HepG2 (cell line): ENCODE measurements around the gene TMEM95. TPM values are rescaled to one million over a fixed set of nuclear protein-coding genes. Genes with fewer than 3 reads are reported as not detected.

Experiments used
- ATAC-seq: fragments of 200-7000 bp; cut with Tn5 transposase; 3 replicates; pipeline ENCODE4 v1.9.1; 2020; ENCODE audit warnings: mild to moderate bottlenecking, moderate library complexity
- BruUV-seq: library from RNA; stranded (reverse); fragments of 400-500 nt; replicated peaks from 2 replicates; lab custom pipeline; 2021; lab: Mats Ljungman, UMichigan
- CTCF ChIA-PET: fragments of 300-600 bp; formaldehyde crosslinking; extraction: SDS; loops from one replicate; lab custom pipeline; 2021; ENCODE audit warnings: low total read pairs, inconsistent platforms, low intra/inter-chr PET ratio; lab: Yijun Ruan, JAX
- POLR2A ChIA-PET: fragments of 350-600 bp; sonication (Branson Sonifier 250); formaldehyde crosslinking; loops from one replicate; lab custom pipeline; 2020; ENCODE audit warnings: antibody characterized with exemption, inconsistent platforms; lab: Yijun Ruan, JAX
- DNase-seq: peaks from one replicate; pipeline ENCODE4 v3.0.0-alpha.2; 2015; ENCODE audit warnings: low spot score
- FAIRE-seq: peaks from 3 replicates; lab custom pipeline; 2011; peaks lifted over from hg19 to GRCh38; lab: Jason Lieb, UNC
- H2AFZ ChIP-seq: one replicate; pipeline ENCODE4 v1.6.1; 2011; ENCODE audit warnings: low read length, inconsistent platforms
- H3K27ac ChIP-seq: fragments of 300-600 bp; 3 replicates; pipeline ENCODE4 v1.8.0; 2011; ENCODE audit warnings: mixed run types, mild to moderate bottlenecking, mixed read lengths, low read length, inconsistent platforms; ENCODE audit not compliant: insufficient read depth; ENCODE audit errors: extremely low read length
- H3K27me3 ChIP-seq, 2 experiments: fragments of 200-600 bp in 1 of 2; 2 replicates in 1 of 2; 3 replicates in 1 of 2; pipeline versions ENCODE4 v1.6.0 to v1.8.0; 2011; ENCODE audit warnings: low read length in 2 of 2, mild to moderate bottlenecking in 2 of 2, moderate library complexity in 2 of 2, inconsistent platforms in 1 of 2; ENCODE audit not compliant: insufficient read depth in 2 of 2, control insufficient read depth in 1 of 2
- H3K36me3 ChIP-seq, 2 experiments: fragments of 200-600 bp in 1 of 2; replicated peaks in 1 of 2; 2 replicates in 1 of 2; 3 replicates in 1 of 2; pipeline versions ENCODE4 v1.5.1 to v1.8.0; 2011; ENCODE audit warnings: low read length in 2 of 2, inconsistent platforms in 1 of 2; ENCODE audit not compliant: insufficient read depth in 2 of 2, control insufficient read depth in 1 of 2
- H3K4me1 ChIP-seq: 2 replicates; pipeline ENCODE4 v1.5.1; 2012; ENCODE audit warnings: low read length, inconsistent platforms; ENCODE audit not compliant: insufficient read depth
- H3K4me2 ChIP-seq: 2 replicates; pipeline ENCODE4 v1.6.0; 2011; ENCODE audit warnings: low read depth, low read length, inconsistent platforms
- H3K4me3 ChIP-seq, 3 experiments: fragments of 200-600 bp in 1 of 3; sonication (generic), shearing (Covaris generic) in 1 of 3; replicated peaks in 1 of 3; 2 replicates each; pipeline ENCODE4 v1.5.1; 2011 to 2016; ENCODE audit warnings: low read length in 3 of 3, inconsistent platforms in 2 of 3, low read depth in 2 of 3, mild to moderate bottlenecking in 2 of 3, control low read depth in 1 of 3, mixed read lengths in 1 of 3; ENCODE audit not compliant: insufficient read depth in 1 of 3
- H3K79me2 ChIP-seq: one replicate; pipeline ENCODE4 v1.6.1; 2011; ENCODE audit warnings: low read length, inconsistent platforms; ENCODE audit not compliant: insufficient read depth
- H3K9ac ChIP-seq: 2 replicates; pipeline ENCODE4 v1.6.0; 2011; ENCODE audit warnings: mild to moderate bottlenecking, low read depth, low read length, inconsistent platforms; ENCODE audit not compliant: insufficient read depth
- H3K9me3 ChIP-seq: 2 replicates; pipeline ENCODE4 v1.5.1; 2012; ENCODE audit warnings: mild to moderate bottlenecking, low read length
- H4K20me1 ChIP-seq: 2 replicates; pipeline ENCODE4 v1.6.0; 2011; ENCODE audit warnings: inconsistent platforms, mild to moderate bottlenecking, low read length, moderate library complexity; ENCODE audit not compliant: insufficient read depth
- CREBL2 ChIP-seq: sonication (generic); formaldehyde crosslinking; IDR thresholded peaks from 2 replicates; pipeline ENCODE4 v1.8.1; 2023; ENCODE audit warnings: missing genetic modification reagents, mild to moderate bottlenecking, borderline replicate concordance
- FOXO1 ChIP-seq: sonication (generic); formaldehyde crosslinking; IDR thresholded peaks from 2 replicates; pipeline ENCODE4 v1.4.0; 2020; ENCODE audit warnings: missing genetic modification reagents
- HMG20B ChIP-seq: conservative IDR thresholded peaks from 2 replicates; pipeline ENCODE4 v1.6.1; 2016; ENCODE audit warnings: missing genetic modification reagents, missing compliant biosample characterization
- HOXA5 ChIP-seq: sonication (generic); formaldehyde crosslinking; IDR thresholded peaks from 2 replicates; pipeline ENCODE4 v1.4.0; 2020; ENCODE audit warnings: missing genetic modification reagents
- IKZF1 ChIP-seq: fragments of 450-650 bp; IDR thresholded peaks from 2 replicates; pipeline ENCODE4 v1.7.1; 2016
- KLF11 ChIP-seq: IDR thresholded peaks from 2 replicates; pipeline ENCODE4 v1.6.1; 2016; ENCODE audit warnings: missing compliant biosample characterization
- MYNN ChIP-seq: sonication (generic); formaldehyde crosslinking; IDR thresholded peaks from 2 replicates; pipeline ENCODE4 v1.4.0; 2020; ENCODE audit warnings: mild to moderate bottlenecking, low read depth, missing genetic modification reagents
- POGZ ChIP-seq: sonication (generic); formaldehyde crosslinking; IDR thresholded peaks from 2 replicates; pipeline ENCODE4 v1.4.0; 2020; ENCODE audit warnings: mild to moderate bottlenecking, missing genetic modification reagents
- REPIN1 ChIP-seq: sonication (generic); formaldehyde crosslinking; IDR thresholded peaks from 2 replicates; pipeline ENCODE4 v1.8.0; 2022; ENCODE audit warnings: missing genetic modification reagents, low read depth, mild to moderate bottlenecking, borderline replicate concordance
- TEF ChIP-seq: sonication (generic); formaldehyde crosslinking; IDR thresholded peaks from 2 replicates; pipeline ENCODE4 v1.5.0; 2020; ENCODE audit warnings: missing genetic modification reagents
- ZFP41 ChIP-seq: sonication (generic); formaldehyde crosslinking; IDR thresholded peaks from 2 replicates; pipeline ENCODE4 v1.4.0; 2020; ENCODE audit warnings: mild to moderate bottlenecking, missing genetic modification reagents, borderline replicate concordance
- ZNF292 ChIP-seq: sonication (generic); formaldehyde crosslinking; IDR thresholded peaks from 2 replicates; pipeline ENCODE4 v1.8.1; 2022; ENCODE audit warnings: mild to moderate bottlenecking, low read depth, missing genetic modification reagents, borderline replicate concordance
- ZNF567 ChIP-seq: sonication (generic); formaldehyde crosslinking; IDR thresholded peaks from 2 replicates; pipeline ENCODE4 v1.8.1; 2023; ENCODE audit warnings: mild to moderate bottlenecking, missing genetic modification reagents, borderline replicate concordance
- ZNF572 ChIP-seq: sonication (generic); formaldehyde crosslinking; IDR thresholded peaks from 2 replicates; pipeline ENCODE4 v1.5.1; 2020; ENCODE audit warnings: mild to moderate bottlenecking, missing genetic modification reagents
- ZNF768 ChIP-seq: sonication (generic); formaldehyde crosslinking; IDR thresholded peaks from 2 replicates; pipeline ENCODE4 v1.4.0; 2020; ENCODE audit warnings: missing genetic modification reagents
- WGBS: methylation state at CpG from one replicate; pipeline ENCODE4 v1.1.6; 2017; ENCODE audit warnings: low lambda C conversion rate; 5-methylcytosine and 5-hydroxymethylcytosine counted together
- in situ Hi-C: cut with HindIII; loops from 2 replicates; pipeline ENCODE4 v1.10.0; 2017; ENCODE audit warnings: low pct_unique_long_range_greater_than_20kb; ENCODE audit not compliant: extremely low pct_ligation_motif_present
- intact Hi-C: fragments of 100-400 bp; cut with micrococcal nuclease; formaldehyde crosslinking; loops from one replicate; pipeline ENCODE4 v1.10.0; 2022; ENCODE audit not compliant: unreplicated experiment
- polyA plus RNA-seq, 8 experiments: library from polyadenylated mRNA; depleted of rRNA in 3 of 8; stranded (reverse) in 7 of 8; unstranded in 1 of 8; fragments of >200 nt; fragmentation: Illumina TruSeq in 4 of 8; extraction: Trizol in 4 of 8; gene quantifications; 2 replicates each; pipeline versions ENCODE4 v1.2.1 to v1.2.3, GENCODE V29; 2011 to 2016; ENCODE audit warnings: low read depth in 4 of 8, missing spikeins in 1 of 8, mixed read lengths in 1 of 8; ENCODE audit not compliant: insufficient read depth in 1 of 8
- total RNA-seq, 5 experiments: library from RNA; depleted of rRNA; stranded (reverse); fragments of >200 nt; fragmentation: Illumina TruSeq; extraction: Trizol; gene quantifications; 2 replicates each; pipeline ENCODE4 v1.2.3, GENCODE V29; 2016; ENCODE audit warnings: low read depth in 1 of 5
- TF ChIP-seq, protein P1 (sequence below): sonication (generic); formaldehyde crosslinking; IDR thresholded peaks from 2 replicates; pipeline ENCODE4 v1.8.0; 2022; ENCODE audit warnings: mild to moderate bottlenecking, missing genetic modification reagents, moderate library complexity

The TMEM95 gene
- total and polyA plus RNA-seq, 2 of the 13 experiments (the other 11 are each of a cell fraction or from before 2014, with no cell fraction given) = not detected

DNA sequence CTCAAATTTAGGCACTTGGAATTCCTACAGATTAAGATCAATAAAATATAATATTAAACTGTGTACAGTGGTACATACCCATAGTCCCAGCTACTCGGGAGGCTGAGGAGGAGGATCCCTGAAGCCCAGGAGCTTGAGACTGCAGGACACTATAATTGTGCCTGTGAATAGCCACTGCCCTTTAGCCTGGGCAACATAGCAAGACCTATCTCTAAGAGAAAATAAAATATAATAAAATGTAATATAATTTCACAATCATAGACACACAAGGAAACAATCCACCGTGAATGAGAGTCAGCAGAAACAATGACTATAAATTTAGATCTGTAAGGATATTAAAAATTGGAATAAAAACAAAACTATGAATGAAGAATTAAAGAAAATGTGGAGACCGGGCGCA, 15.9 kb downstream of the TMEM95 start:
- H3K4me1 ChIP-seq = peaks cover 10% of the 10 kb centered on the region
- intact Hi-C loops = no loop called here
- no peak overlapping the region for H3K27ac ChIP-seq
- peaks cover 0 to 14% of the 10 kb centered on the region in 2 experiments; a peak in 3 of 5 replicates for H3K27me3 ChIP-seq
- no peak overlapping the region for H3K4me2 ChIP-seq
- in situ Hi-C loops = no loop called here
- H2AFZ ChIP-seq = no peak overlapping the region
- H3K4me3 ChIP-seq = no peak overlapping the region
- POLR2A ChIA-PET = interaction anchor here (0.7 to 1.3 kb wide), 2 partner anchors 9 to 33 kb away, joined by 3 to 4 read pairs; partner anchors contain the start of gene TMEM256
- H3K9ac ChIP-seq = no peak overlapping the region
- TF ChIP-seq ZNF567 (CRISPR knock-in tag) (no peak), HMG20B (CRISPR knock-in tag) (no peak), REPIN1 (CRISPR knock-in tag) (no peak), POGZ (CRISPR knock-in tag) (no peak), ZFP41 (CRISPR knock-in tag) (no peak), ZNF292 (CRISPR knock-in tag) (no peak), TEF (CRISPR knock-in tag) (no peak), HOXA5 (CRISPR knock-in tag) (no peak), FOXO1 (CRISPR knock-in tag) (no peak), ZNF768 (no peak), KLF11 (no peak), CREBL2 (CRISPR knock-in tag) (no peak), ZNF572 (CRISPR knock-in tag) (no peak), IKZF1 (no peak), MYNN (CRISPR knock-in tag) (no peak)
- TF ChIP-seq, protein P1, sequence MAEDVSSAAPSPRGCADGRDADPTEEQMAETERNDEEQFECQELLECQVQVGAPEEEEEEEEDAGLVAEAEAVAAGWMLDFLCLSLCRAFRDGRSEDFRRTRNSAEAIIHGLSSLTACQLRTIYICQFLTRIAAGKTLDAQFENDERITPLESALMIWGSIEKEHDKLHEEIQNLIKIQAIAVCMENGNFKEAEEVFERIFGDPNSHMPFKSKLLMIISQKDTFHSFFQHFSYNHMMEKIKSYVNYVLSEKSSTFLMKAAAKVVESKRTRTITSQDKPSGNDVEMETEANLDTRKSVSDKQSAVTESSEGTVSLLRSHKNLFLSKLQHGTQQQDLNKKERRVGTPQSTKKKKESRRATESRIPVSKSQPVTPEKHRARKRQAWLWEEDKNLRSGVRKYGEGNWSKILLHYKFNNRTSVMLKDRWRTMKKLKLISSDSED = no peak
- TF ChIP-seq, all 625 proteins: peak for 0
- DNase-seq (no peak), ATAC-seq (no peak), FAIRE-seq (no peak)
- Histone ChIP-seq H3K9me3 (no peaks in the 10 kb centered on the region), H3K36me3 (no peaks in the 10 kb centered on the region), H4K20me1 (no peaks in the 10 kb centered on the region), H3K79me2 (no peaks in the 10 kb centered on the region)
- no TSS peak for BruUV-seq
- CTCF ChIA-PET = no interaction called here
- WGBS = 42% methylated on average over 4 of the region's 4 CpGs
